ENCODE results near the gene BCDIN3D. TPM values are rescaled to one million over a fixed set of nuclear protein-coding genes. Genes with fewer than 3 reads are reported as not detected.

The BCDIN3D gene
- total RNA-seq, 1 experiment from 2014 or later: 3.3 TPM

DNA sequence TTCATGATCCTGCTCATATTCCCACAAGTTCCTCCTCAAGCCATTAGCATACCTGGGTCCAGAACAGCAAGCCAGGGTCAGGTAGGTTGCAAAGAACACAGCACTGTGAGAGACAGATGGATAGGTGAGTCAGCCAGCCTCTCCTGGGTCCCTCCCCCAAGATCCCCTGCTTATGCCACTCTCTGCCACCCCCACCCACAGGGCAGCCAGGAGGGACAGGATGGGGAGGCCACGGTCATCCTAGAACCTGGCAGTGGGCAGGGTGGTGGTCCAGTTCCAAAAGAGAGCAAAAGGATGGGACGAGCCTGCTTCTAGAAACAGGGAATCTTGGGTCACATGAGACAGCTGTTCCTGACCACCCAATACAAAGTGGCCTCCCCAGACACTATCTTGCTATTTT, 48.1 kb upstream of the BCDIN3D start:
- no peak overlapping the region for H3K4ac ChIP-seq (ENCODE audit: low read depth, low read length)
- Mint-ChIP-seq H3K9me3 (no peaks in the 10 kb centered on the region; a peak in 1 of 5 replicates), H3K27me3 (ENCODE audit: low read depth) (peaks cover 32% of the 10 kb centered on the region), H3K4me1 (peaks cover 43 to 50% of the 10 kb centered on the region in 2 experiments), H3K4me3 (no peak overlapping the region), H3K36me3 (ENCODE audit: insufficient read depth in 1 of 3, low read depth in 3 of 3) (no peaks in the 10 kb centered on the region), H3K27ac (no peak overlapping the region)
- H4K91ac ChIP-seq (ENCODE audit: insufficient read length, low read depth, low read length): no peak overlapping the region
- H4K5ac ChIP-seq (ENCODE audit: insufficient read length, low read depth, low read length): no peak overlapping the region
- H2BK120ac ChIP-seq (ENCODE audit: low read depth, low read length, poor library complexity, severe bottlenecking): no peak overlapping the region
- WGBS (ENCODE audit: extremely low coverage, insufficient read length, low lambda C conversion rate): no CpG with 5 or more reads among the region's 2 CpGs
- H3K18ac ChIP-seq (ENCODE audit: insufficient read length, low read depth, low read length): no peak overlapping the region
- no peak overlapping the region for H3K9ac ChIP-seq (ENCODE audit: extremely low read depth, insufficient read length, low read length)
- H2BK20ac ChIP-seq (ENCODE audit: low read depth, low read length, poor library complexity, severe bottlenecking): no peak overlapping the region
- H3K27me3 ChIP-seq (ENCODE audit: insufficient read depth, low read length): no peaks in the 10 kb centered on the region
- H3K27ac ChIP-seq (ENCODE audit: insufficient read length, low read depth, low read length): no peak overlapping the region
- no peak overlapping the region for H3K14ac ChIP-seq (ENCODE audit: insufficient read depth, low read length)
- no peaks in the 10 kb centered on the region for H3K9me3 ChIP-seq (ENCODE audit: control insufficient read depth, low read depth, low read length)
- no peaks in the 10 kb centered on the region; the same call in 1 of the 2 replicates for H3K4me1 ChIP-seq (ENCODE audit: insufficient read depth, low read length)
- H2BK15ac ChIP-seq (ENCODE audit: low read depth, low read length): no peak overlapping the region
- no peaks in the 10 kb centered on the region for H3K23me2 ChIP-seq (ENCODE audit: insufficient read length, low read depth, low read length, poor library complexity, severe bottlenecking)
- no peak overlapping the region for H3K4me2 ChIP-seq (ENCODE audit: insufficient read depth, insufficient read length, low read length)
- no peaks in the 10 kb centered on the region for H4K20me1 ChIP-seq (ENCODE audit: control insufficient read depth, insufficient read depth, insufficient read length)
- TF ChIP-seq, protein P1, sequence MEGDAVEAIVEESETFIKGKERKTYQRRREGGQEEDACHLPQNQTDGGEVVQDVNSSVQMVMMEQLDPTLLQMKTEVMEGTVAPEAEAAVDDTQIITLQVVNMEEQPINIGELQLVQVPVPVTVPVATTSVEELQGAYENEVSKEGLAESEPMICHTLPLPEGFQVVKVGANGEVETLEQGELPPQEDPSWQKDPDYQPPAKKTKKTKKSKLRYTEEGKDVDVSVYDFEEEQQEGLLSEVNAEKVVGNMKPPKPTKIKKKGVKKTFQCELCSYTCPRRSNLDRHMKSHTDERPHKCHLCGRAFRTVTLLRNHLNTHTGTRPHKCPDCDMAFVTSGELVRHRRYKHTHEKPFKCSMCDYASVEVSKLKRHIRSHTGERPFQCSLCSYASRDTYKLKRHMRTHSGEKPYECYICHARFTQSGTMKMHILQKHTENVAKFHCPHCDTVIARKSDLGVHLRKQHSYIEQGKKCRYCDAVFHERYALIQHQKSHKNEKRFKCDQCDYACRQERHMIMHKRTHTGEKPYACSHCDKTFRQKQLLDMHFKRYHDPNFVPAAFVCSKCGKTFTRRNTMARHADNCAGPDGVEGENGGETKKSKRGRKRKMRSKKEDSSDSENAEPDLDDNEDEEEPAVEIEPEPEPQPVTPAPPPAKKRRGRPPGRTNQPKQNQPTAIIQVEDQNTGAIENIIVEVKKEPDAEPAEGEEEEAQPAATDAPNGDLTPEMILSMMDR (conservative IDR thresholded peaks at IDR 0.05): no peak
- H2AK5ac ChIP-seq (ENCODE audit: insufficient read length, low read length): no peak overlapping the region
- H3K56ac ChIP-seq (ENCODE audit: insufficient read length, low read depth, low read length): no peak overlapping the region
- H3K79me1 ChIP-seq (ENCODE audit: insufficient read depth, low read depth, low read length, poor library complexity, severe bottlenecking): no peaks in the 10 kb centered on the region
- no peak overlapping the region for H3K23ac ChIP-seq (ENCODE audit: insufficient read length, low read depth, low read length)
- H4K8ac ChIP-seq (replicated peaks; ENCODE audit: insufficient read length, low read depth, low read length): no peak overlapping the region
- H2AFZ ChIP-seq (ENCODE audit: low read length): no peak overlapping the region
- DNase-seq: no peak
- H3K79me2 ChIP-seq (ENCODE audit: insufficient read depth, low read length): no peaks in the 10 kb centered on the region
- H2BK5ac ChIP-seq (ENCODE audit: insufficient read length, low read length): no peak overlapping the region
- H3T11ph ChIP-seq (ENCODE audit: low read length): no peak overlapping the region
- H2BK12ac ChIP-seq (ENCODE audit: insufficient read length, low read depth, low read length): no peak overlapping the region
